ENCODE data around the gene SYNC. TPM values are rescaled to one million over a fixed set of nuclear protein-coding genes. Genes with fewer than 3 reads are reported as not detected.

Gene SYNC
- total and polyA plus RNA-seq, 2 donors (not counting 3 experiments of a cell fraction or from before 2014, with no cell fraction given): 3.5 to 9.4 TPM

- Histone ChIP-seq H3K9me3 (replicated peaks; ENCODE audit: control insufficient read depth, insufficient read depth, low read length) (no peaks in the 10 kb centered on the region), H3K9ac (replicated peaks; ENCODE audit: extremely low read depth, insufficient read depth, low read length) (no peak overlapping the region), H3K27me3 (ENCODE audit: control insufficient read depth in 2 of 2, insufficient read depth in 2 of 2, low read length in 2 of 2) (no peaks in the 10 kb centered on the region), H3K79me2 (ENCODE audit: control insufficient read depth, insufficient read depth, low read length) (peaks cover 4% of the 10 kb centered on the region), H4K20me1 (replicated peaks; ENCODE audit: control insufficient read depth, extremely low read depth, insufficient read depth, low read length) (no peaks in the 10 kb centered on the region), H3K36me3 (ENCODE audit: control insufficient read depth in 2 of 2, extremely low read depth in 1 of 2, insufficient read depth in 2 of 2, low read length in 2 of 2) (peaks cover 15 to 19% of the 10 kb centered on the region in 2 experiments), H3K4me2 (ENCODE audit: insufficient read depth, low read length) (no peak overlapping the region), H2AFZ (ENCODE audit: low read depth, low read length) (no peak overlapping the region), H3K9me1 (replicated peaks; ENCODE audit: control insufficient read depth, extremely low read depth, insufficient read depth, low read length) (no peaks in the 10 kb centered on the region), H3K27ac (ENCODE audit: insufficient read depth, low read depth, low read length) (no peak overlapping the region), H3K4me1 (ENCODE audit: control insufficient read depth, extremely low read depth, insufficient read depth, low read length) (no peaks in the 10 kb centered on the region), H3K4me3 (replicated peaks in 1 of 3; ENCODE audit: insufficient read depth in 1 of 3, low read depth in 1 of 3, low read length in 3 of 3) (no peak overlapping the region)
- no peak for FAIRE-seq
- ChIA-PET POLR2A (no interaction called here), CTCF (no interaction called here)
- BruUV-seq (replicated peaks): no TSS peak
- TF ChIP-seq MYC (IDR thresholded peaks at IDR 0.05; ENCODE audit: low read depth, low read length) (no peak), POLR2A (IDR thresholded peaks at IDR 0.05; ENCODE audit: low read depth, low read length) (no peak), JUN (IDR thresholded peaks at IDR 0.05; ENCODE audit: borderline replicate concordance, insufficient read depth, insufficient read length, low read depth) (no peak), CTCF (IDR thresholded peaks at IDR 0.05; ENCODE audit: extremely low read depth in 1 of 2, insufficient read depth in 1 of 2, low read depth in 1 of 2, low read length in 2 of 2) (no peak), FOS (IDR thresholded peaks at IDR 0.05; ENCODE audit: borderline replicate concordance, insufficient read depth, low read length) (no peak), GATA2 (IDR thresholded peaks at IDR 0.05; ENCODE audit: insufficient read depth, insufficient read length, low read depth, low read length) (no peak), POLR2AphosphoS5 (IDR thresholded peaks at IDR 0.05; ENCODE audit: insufficient read depth, low read depth, low read length) (no peak), MAX (IDR thresholded peaks at IDR 0.05; ENCODE audit: insufficient read depth, insufficient read length) (no peak), EZH2 (IDR thresholded peaks at IDR 0.05; ENCODE audit: borderline replicate concordance, low read depth, low read length, severe bottlenecking) (no peak)
- intact Hi-C loops (cut with micrococcal nuclease) (no loop called here), dilution Hi-C loops (cut with MboI; ENCODE audit: extremely low pct_ligation_motif_present, low sequenced_read_pairs) (no loop called here)
- no peak for DNase-seq (ENCODE audit: low read depth, low spot score)
Measured at GRCh38 chr1:32665915-32666314, 36.7 kb downstream of the SYNC start.
